GM12891 (cell line): Measurements from ENCODE around the gene JCHAIN.

ENCODE experiments used
- POLR2A ChIP-seq: IDR thresholded peaks from 2 replicates; pipeline ENCODE4 v1.6.1; 2011; ENCODE audit warnings: low read depth, low read length, control low read depth
- POLR2AphosphoS5 ChIP-seq: IDR thresholded peaks from 2 replicates; pipeline ENCODE4 v1.6.1; 2011; ENCODE audit warnings: low read depth, low read length, control low read depth
- POU2F2 ChIP-seq: IDR thresholded peaks from 2 replicates; pipeline ENCODE4 v1.6.1; 2011; ENCODE audit warnings: low read depth, mild to moderate bottlenecking, control low read depth, low read length, moderate library complexity
- SPI1 ChIP-seq: IDR thresholded peaks from 2 replicates; pipeline ENCODE4 v1.6.1; 2011; ENCODE audit warnings: low read depth, low read length, control low read depth
- TAF1 ChIP-seq: IDR thresholded peaks from 2 replicates; pipeline ENCODE4 v1.6.1; 2011; ENCODE audit warnings: low read depth, low read length, control low read depth

GRCh38 chr4:70674731-70675130 lies 8.4 kb upstream of the JCHAIN start:
- TF ChIP-seq POLR2A (no peak), POLR2AphosphoS5 (no peak), POU2F2 (no peak), TAF1 (no peak), SPI1 (no peak)
